Mucosa of descending colon (tissue), 3 donors: ENCODE data around the gene RPP25. TPM values are rescaled to one million over a fixed set of nuclear protein-coding genes. Genes with fewer than 3 reads are reported as not detected.

Source experiments
- ATAC-seq: fragments of 200-7000 bp; cut with Tn5 transposase; one replicate; pipeline ENCODE4 v1.9.1; 2020; ENCODE audit warnings: mild to moderate bottlenecking, moderate library complexity
- DNase-seq, 3 donors: peaks; one replicate each; pipeline ENCODE4 v3.0.0-alpha.2; 2020
- H3K36me3 ChIP-seq: fragments of 200-600 bp; one replicate; pipeline ENCODE4 v1.8.0; 2021; ENCODE audit warnings: low read depth, mild to moderate bottlenecking
- H3K4me1 ChIP-seq: fragments of 200-600 bp; one replicate; pipeline ENCODE4 v1.8.0; 2021; ENCODE audit warnings: low read depth, mild to moderate bottlenecking
- H3K4me3 ChIP-seq: fragments of 200-600 bp; one replicate; pipeline ENCODE4 v1.8.0; 2021; ENCODE audit warnings: mild to moderate bottlenecking
- H3K9me3 ChIP-seq: fragments of 200-600 bp; one replicate; pipeline ENCODE4 v1.8.0; 2021; ENCODE audit warnings: mild to moderate bottlenecking
- CTCF ChIP-seq: fragments of 200-600 bp; IDR thresholded peaks from one replicate; pipeline ENCODE4 v1.8.0; 2022; ENCODE audit warnings: antibody characterized with exemption, mild to moderate bottlenecking
- intact Hi-C, 2 donors: fragments of 100-400 bp; cut with DNase I in 1 of 2; cut with micrococcal nuclease in 1 of 2; formaldehyde crosslinking; loops; one replicate each; pipeline versions ENCODE4 v1.11.0 to v1.11.1; 2022; cut with DNase I, micrococcal nuclease
- total RNA-seq, 3 donors: library from RNA; stranded (reverse); fragmentation: NEBNext Ultra II Directional in 2 of 3; extraction: Animal tissue kit (Norgen Biotek cat#: 25700) in 2 of 3; gene quantifications; one replicate each; pipeline versions ENCODE4 v1.2.1 to v1.2.4, GENCODE V29; 2021 to 2023
- donor health status: DM: no; HTN: no; CAD: no; lungs with moderate emphysema.
- donor health status: DM: no; HTN: no; CAD: no.
- donor health status: DM: no; HTN: yes; CAD: no.

RPP25 gene
- total RNA-seq, 3 donors from 2014 or later, result 8.9 to 13.6 (median 12.3) TPM

- no peak for DNase-seq
- no peaks in the 10 kb centered on the region for H3K36me3 ChIP-seq
- no peak for TF ChIP-seq CTCF
- ATAC-seq, result no peak
- H3K4me3 ChIP-seq, result no peak overlapping the region
- no peaks in the 10 kb centered on the region for H3K9me3 ChIP-seq
- intact Hi-C loops, result no loop called here
- H3K4me1 ChIP-seq, result peaks cover 9% of the 10 kb centered on the region
These were observed 6.1 kb upstream of the RPP25 start for GRCh38 chr15:74962671-74963070.

DNA sequence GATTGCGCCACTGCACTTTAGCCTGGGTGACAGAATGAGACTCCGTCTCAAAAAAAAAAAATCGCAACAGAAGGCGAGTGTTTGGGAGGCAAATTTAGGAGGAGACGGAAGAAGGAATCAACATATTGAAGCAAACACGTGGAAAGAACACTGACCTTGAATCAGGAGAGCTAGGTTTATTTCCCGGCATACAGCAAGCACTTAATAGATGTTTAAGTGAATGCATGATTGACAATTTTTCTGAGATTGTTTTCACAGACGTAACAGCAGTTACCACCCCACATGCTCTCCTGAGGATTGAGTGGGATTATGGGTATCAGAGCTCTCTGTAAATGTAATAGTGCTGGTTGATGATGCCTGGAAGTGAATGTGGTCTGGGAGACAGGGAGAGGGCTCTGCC is 5.6 kb upstream of the RPP25 start:
- intact Hi-C loops, result no loop called here
- H3K36me3 ChIP-seq, result no peaks in the 10 kb centered on the region
- H3K4me3 ChIP-seq, result no peak overlapping the region
- TF ChIP-seq CTCF, result no peak
- H3K4me1 ChIP-seq, result peaks cover 9% of the 10 kb centered on the region
- H3K9me3 ChIP-seq, result no peaks in the 10 kb centered on the region
- ATAC-seq (no peak), DNase-seq (no peak)

- H3K4me1 ChIP-seq, result peaks cover 9% of the 10 kb centered on the region
- no peak for DNase-seq
- ATAC-seq, result no peak
- TF ChIP-seq CTCF, result no peak
- intact Hi-C loops, result no loop called here
- H3K9me3 ChIP-seq, result no peaks in the 10 kb centered on the region
- no peaks in the 10 kb centered on the region for H3K36me3 ChIP-seq
- no peak overlapping the region for H3K4me3 ChIP-seq
These were observed 5.0 kb upstream of the RPP25 start for GRCh38 chr15:74961616-74962015.

- H3K36me3 ChIP-seq, result no peaks in the 10 kb centered on the region
- H3K4me1 ChIP-seq, result peaks cover 11% of the 10 kb centered on the region
- H3K4me3 ChIP-seq, result no peak overlapping the region
- TF ChIP-seq CTCF, result no peak
- intact Hi-C loops, result no loop called here
- no peak for ATAC-seq
- no peaks in the 10 kb centered on the region for H3K9me3 ChIP-seq
- no peak for DNase-seq
These were observed 4.5 kb upstream of the RPP25 start for GRCh38 chr15:74960995-74961588.

DNA sequence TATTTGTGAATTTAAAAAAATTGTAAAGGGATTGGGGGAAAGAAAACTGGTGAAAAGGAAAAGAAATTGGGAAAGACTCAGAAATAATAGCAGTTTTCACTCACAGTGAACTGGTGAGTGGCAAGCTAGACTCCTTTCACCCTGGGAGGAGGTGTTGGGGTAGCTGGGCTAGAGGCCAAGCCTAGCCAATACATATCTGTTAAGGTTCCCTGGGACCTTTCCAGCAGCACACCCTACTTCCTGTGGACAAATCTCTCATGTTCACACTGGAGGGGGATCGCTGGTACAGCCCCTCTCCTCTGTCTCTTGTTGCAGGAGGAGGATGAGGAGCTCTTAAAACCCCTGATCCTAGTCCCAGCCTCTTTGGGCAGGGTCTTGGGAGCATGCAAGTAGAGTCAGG is 3.7 kb upstream of the RPP25 start:
- TF ChIP-seq CTCF, result no peak
- no peak for ATAC-seq
- no peaks in the 10 kb centered on the region for H3K9me3 ChIP-seq
- H3K4me1 ChIP-seq, result peaks cover 19% of the 10 kb centered on the region
- no peak overlapping the region for H3K4me3 ChIP-seq
- no peaks in the 10 kb centered on the region for H3K36me3 ChIP-seq
- intact Hi-C loops, result no loop called here
- no peak for DNase-seq

GRCh38 chr15:74959586-74959939 is 3.0 kb upstream of the RPP25 start:
- no peak for ATAC-seq
- Histone ChIP-seq H3K4me1 (peaks cover 27% of the 10 kb centered on the region), H3K36me3 (no peaks in the 10 kb centered on the region), H3K4me3 (no peak overlapping the region), H3K9me3 (no peaks in the 10 kb centered on the region)
- DNase-seq, result no peak
- TF ChIP-seq CTCF, result no peak
- intact Hi-C loops, result no loop called here
